Left renal cortex interstitium (tissue), 4 donors: ENCODE data around the gene DNPH1. TPM values are rescaled to one million over a fixed set of nuclear protein-coding genes. Genes with fewer than 3 reads are reported as not detected.

Experiments used
- DNase-seq, 4 donors: peaks; one replicate each; pipeline ENCODE4 v3.0.0-alpha.2; 2013; ENCODE audit warnings: low read depth in 4 of 4, low spot score in 2 of 4, missing footprints in 1 of 4
- polyA plus RNA-seq, 4 donors: library from polyadenylated mRNA; unstranded; fragments of 120-200 nt; gene quantifications; one replicate each; pipeline ENCODE4 v1.2.1, GENCODE V29; 2013; ENCODE audit not compliant: insufficient read length in 4 of 4

Gene DNPH1
- polyA plus RNA-seq, 4 donors = 54.6 to 111 (median 81.2) TPM

- no peak for DNase-seq
Observed at GRCh38 chr6:43247114-43247999, 18.1 kb upstream of the DNPH1 start.

GRCh38 chr6:43246301-43247113 is 17.2 kb upstream of the DNPH1 start:
- DNase-seq = no peak

GRCh38 chr6:43243664-43244321 is 14.5 kb upstream of the DNPH1 start:
- DNase-seq = no peak

- DNase-seq = no peak
Observed at GRCh38 chr6:43242908-43243663, 13.8 kb upstream of the DNPH1 start, which contains the start of gene TTBK1. TSS of gene TTBK1 (plus strand) at chr6:43243481. CDS start at chr6:43246661, 3,180 bp downstream.

GRCh38 chr6:43241446-43241845 is 12.2 kb upstream of the DNPH1 start:
- no peak for DNase-seq

GRCh38 chr6:43240950-43241349 is 11.7 kb upstream of the DNPH1 start:
- DNase-seq = no peak

- no peak for DNase-seq
Observed at GRCh38 chr6:43239054-43239453, 9.8 kb upstream of the DNPH1 start.

GRCh38 chr6:43235841-43236240 is 6.6 kb upstream of the DNPH1 start:
- no peak for DNase-seq

- no peak for DNase-seq
Observed at GRCh38 chr6:43231735-43232450, 2.6 kb upstream of the DNPH1 start.

GRCh38 chr6:43231053-43231452 is 1.8 kb upstream of the DNPH1 start:
- no peak for DNase-seq

GRCh38 chr6:43229803-43230620 is 731 bp upstream of the DNPH1 start:
- DNase-seq = no peak

- DNase-seq = no peak
Observed at GRCh38 chr6:43226192-43226851, 3.0 kb downstream of the DNPH1 start.

- no peak for DNase-seq
Observed at GRCh38 chr6:43223175-43223574, 6.1 kb downstream of the DNPH1 start.

- no peak for DNase-seq
Observed at GRCh38 chr6:43222418-43223059, 6.7 kb downstream of the DNPH1 start.

- no peak for DNase-seq
Observed at GRCh38 chr6:43221046-43221972, 8.0 kb downstream of the DNPH1 start.

GRCh38 chr6:43220439-43220951 is 8.8 kb downstream of the DNPH1 start:
- DNase-seq = no peak
